HG03196 (cell line): ENCODE data around the gene RORB.

Experiments used
- ATAC-seq: cut with Tn5 transposase; IDR thresholded peaks from one replicate; pipeline ENCODE4 v1.9.1; 2021; ENCODE audit not compliant: unreplicated experiment

The RORB gene

DNA sequence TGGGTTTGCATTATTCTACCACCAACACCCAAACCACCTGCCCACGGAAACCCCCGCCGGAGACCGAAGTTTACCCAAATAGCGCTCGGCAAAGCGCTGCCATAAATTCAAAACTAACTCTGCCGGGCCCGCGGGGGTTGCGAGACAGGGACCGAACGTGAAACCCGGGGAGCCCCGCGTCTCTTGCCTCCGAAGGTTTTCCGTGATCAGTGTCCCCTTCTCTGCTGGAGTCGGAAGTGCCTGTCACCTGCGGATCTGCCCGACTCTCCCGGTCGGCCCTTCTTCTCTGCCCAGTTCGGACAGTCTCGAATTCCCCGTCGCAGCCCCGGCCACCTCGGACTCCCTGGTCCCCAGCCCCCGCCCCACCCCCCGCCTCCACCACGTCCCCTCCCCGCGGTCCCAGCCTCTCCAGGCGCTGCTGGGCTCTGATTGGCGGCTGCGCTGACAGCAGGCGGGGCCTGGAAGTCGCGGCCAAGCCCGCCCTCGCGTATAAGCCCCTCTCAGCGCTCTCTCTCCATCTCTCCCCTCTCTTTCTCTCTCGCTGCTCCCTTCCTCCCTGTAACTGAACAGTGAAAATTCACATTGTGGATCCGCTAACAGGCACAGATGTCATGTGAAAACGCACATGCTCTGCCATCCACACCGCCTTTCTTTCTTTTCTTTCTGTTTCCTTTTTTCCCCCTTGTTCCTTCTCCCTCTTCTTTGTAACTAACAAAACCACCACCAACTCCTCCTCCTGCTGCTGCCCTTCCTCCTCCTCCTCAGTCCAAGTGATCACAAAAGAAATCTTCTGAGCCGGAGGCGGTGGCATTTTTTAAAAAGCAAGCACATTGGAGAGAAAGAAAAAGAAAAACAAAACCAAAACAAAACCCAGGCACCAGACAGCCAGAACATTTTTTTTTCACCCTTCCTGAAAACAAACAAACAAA, at the start of gene RORB:
TSS of gene RORB (plus strand) at position 517 of the 929 bp plus-strand sequence. CDS start 642 bp downstream, outside the sequence.
- ATAC-seq: peak; percentile 93

DNA sequence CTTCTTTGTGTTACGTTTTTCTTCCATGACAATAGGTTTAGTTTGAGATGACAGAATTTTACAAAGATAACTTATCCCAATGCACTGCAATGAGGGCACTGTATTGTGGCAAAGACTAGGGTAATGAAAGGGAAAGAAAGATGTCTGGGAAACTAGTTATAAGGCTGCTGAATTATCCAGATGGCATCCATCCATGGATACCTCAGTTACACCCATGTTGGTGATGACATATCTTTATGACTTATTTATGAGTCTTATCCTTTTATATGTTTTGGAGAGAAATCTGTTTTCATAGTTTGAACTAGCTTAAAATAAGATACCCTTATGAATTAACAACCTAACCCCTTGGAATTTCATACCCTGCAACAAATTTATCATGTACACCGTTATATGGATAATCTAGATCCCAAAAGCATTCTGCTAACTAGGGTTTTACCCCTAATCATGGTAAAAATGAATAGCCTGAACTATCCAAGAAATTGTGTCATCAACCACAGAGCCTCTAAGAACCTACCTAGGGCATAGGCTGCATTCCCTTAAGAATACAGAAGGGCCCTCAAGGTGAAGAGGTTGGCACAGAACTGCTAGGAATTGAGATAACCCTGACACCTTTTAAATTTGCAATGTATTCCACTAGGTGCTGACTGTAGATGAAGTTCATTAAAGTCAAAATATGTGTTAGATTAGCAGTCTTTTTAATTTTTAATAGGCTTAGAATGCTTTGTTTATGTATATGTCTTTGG, 49.5 kb upstream of the RORB start:
- ATAC-seq: no peak

DNA sequence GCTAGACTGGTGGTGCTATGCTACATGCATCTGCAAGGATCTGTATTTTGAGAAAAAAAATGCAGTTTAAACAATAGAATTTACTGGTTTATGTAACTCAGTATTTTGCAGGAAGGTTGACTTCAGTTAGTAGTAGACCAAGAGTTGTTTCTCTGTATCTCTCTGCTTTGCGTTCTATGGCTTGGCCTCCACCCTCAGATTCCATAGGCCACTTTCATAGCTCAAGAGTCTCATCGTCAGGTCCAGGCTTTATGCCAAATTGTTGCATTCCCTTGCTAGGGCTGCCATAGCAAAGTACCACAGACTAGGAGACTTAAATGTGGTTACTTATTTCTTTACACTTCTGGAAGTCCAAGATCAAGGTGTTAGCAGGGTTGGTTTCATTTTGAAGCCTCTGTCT, 48.1 kb upstream of the RORB start:
- no peak for ATAC-seq

DNA sequence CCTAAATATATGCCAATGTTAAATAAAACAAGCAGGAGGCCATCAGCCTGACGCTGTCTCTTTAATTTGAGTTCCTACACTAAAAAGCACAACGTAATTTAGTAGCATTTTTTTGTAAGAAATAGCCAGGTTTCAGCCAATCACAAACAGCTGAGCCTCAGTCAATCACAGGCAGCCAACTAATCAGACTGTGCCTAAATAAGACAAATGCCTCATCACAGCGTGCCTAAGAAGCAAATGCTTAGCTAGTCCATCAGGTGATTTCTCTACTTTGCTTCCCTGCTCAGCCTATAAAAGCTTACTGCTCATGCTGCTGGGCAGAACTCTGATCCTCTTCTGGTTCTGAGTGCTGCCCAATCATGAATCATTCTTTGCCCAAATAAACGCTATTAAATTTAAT, 38.3 kb upstream of the RORB start:
- no peak for ATAC-seq

DNA sequence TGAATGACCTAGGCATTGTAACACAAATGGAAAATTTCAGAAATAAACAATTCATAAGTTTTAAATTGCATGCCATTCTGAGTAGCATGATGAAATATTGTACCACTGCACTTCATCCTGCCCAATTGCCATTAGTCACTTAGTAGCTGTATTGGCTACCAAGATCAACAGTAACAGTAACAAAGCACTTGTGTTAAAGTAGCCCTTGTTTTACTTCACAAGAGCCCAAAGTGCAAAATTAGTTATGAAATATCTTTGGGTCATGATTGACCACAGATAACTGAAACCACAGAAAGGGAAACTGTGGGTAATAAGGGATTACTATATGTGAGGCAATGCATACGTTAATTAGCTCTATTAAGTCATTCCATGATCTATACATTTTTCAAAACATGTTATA, 33.3 kb upstream of the RORB start:
- ATAC-seq: no peak

DNA sequence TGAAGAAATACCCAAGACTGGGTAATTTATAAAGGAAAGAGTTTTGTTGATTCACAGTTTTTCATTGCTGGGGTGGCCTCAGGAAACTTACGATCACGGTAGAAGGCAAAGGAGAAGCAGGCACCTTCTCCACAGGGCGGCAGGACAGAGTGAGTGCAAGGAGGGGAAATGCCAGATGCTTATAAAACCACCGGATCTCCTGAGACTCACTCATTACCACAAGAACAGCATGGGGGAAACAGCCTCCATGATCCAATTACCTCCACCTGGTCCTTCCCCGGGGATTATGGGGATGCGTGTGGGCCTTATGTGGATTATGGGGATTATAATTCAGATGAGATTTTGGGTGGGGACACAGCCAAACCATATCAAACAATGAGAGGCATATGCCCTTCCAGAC, 18.5 kb upstream of the RORB start:
- no peak for ATAC-seq

DNA sequence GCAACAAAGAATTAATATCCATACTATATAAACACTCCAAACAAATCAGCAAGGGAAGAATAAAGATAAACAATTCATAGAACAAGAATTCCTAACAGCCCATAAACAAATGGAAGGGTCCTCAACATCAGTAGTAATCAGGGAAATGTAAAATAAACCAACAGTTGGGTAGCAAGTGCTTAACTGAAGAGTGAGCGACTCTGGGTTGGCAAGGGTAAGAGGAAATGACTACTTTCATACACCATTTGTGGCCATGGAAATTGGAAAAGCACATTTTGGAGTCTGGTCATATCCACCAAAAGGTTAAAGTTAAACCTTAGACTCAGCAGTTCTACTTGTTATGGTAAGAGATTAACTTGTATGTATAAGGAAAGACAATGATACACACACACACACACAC, 17.4 kb upstream of the RORB start:
- ATAC-seq: no peak

DNA sequence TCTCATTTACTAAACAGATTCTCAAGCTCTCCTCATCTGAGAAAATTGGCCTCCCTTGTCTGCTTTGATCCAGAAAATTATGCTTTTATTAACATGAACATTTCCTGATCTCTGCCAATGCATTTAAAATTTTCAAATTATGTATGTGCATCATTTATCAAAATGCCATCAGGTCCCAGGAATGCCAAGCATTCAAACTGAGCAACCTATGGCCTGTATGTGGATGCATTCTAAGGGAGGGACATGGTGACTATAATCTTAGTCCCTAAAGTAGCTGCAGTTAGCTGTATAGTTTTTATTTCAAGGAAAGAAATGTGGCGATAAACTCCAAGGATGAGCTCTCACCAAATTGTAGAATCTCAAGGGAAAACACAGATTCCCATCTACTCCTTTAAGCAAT, 9.7 kb upstream of the RORB start:
- ATAC-seq: no peak

DNA sequence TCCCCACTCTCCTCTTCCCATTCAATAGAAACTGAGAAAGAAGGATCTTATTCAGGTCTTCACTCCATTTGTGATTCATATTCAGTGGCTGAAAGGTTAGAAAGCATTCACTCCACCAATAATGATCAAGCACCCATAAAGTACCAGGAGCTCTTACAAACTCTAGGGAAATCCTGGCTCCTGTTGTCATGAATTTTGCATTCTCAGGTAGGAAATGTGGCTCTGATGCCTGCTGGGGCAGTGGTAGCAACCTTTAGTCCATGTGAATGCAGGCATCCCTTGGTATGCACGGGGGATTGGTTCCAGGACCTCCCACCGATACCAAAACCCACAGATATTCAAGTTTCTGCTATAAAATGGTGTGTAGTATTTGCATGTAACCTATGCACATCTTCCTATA, 3.6 kb upstream of the RORB start:
- no peak for ATAC-seq

DNA sequence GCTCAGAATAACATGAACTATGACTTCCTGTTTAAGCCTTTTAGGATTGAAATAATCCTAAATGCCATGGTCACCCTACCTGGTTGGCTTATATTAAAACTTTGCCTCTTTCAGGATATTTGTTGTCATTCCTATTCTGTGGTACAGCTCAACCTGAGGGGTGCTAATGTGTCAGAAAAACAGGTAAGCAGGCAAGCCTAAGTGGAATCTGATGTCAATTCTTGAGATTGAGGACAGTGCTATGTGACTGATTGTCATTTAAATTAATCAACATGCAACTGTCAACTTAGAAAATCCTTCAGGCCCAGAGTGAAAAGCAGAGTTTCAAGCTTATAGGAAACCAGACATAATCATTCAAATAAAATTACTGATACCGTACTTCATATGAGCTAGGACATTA, 2.6 kb upstream of the RORB start:
- no peak for ATAC-seq

DNA sequence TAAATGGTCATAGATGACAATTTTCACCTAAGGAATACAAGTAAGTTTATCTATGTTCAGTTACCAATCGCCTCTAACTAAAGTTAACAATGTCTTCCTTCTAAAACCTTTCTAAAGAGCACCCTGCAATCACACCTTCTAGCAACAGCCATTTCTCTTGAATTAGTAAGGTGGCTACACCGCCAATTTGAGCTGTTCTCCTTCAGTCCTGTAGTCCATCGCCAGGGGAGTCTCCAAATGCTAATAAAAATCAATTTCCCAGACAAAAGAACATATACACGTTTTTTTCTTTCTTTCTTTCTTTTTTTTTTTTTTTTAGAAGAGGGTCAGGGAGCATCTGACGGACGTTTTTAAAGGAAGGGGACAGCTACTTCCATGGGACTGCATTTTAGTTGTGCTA, 729 bp upstream of the RORB start:
- ATAC-seq: no peak

DNA sequence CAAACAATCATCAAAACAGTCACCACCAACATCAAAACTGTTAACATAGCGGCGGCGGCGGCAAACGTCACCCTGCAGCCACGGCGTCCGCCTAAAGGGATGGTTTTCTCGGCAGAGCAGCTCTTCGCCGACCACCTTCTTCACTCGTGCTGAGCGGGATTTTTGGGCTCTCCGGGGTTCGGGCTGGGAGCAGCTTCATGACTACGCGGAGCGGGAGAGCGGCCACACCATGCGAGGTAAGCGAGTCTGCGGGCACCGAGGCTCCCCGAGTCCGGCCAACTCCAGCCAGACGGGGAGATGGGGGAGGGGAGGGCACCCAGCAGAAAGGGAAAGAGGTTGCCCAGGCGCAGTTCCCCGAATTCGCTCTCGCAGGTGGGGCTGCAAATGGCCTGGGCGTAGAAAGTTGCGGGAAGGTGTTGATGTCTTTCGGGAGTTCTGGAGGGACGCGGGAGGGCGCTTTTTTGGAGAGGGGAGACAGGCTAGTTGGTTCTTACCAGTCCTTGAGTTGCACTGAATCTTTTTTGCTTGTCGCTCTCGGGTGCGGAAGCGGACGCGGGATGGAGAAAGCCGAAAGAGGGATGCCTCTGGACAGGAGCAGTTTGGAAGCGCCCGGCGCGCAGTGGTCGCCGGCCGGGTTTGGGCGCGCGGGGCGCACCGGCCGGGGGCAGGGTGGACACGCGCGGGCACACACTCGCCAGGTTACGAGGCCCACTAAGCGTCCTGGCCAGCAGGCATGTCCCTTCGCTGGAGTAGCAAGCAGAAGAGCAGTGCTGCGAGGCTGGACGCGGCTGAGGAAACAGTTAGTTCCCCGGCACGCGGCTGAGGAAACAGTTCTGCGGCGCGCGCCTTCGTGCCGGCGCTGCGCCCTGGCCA, 849 bp downstream of the RORB start:
- ATAC-seq: no peak

DNA sequence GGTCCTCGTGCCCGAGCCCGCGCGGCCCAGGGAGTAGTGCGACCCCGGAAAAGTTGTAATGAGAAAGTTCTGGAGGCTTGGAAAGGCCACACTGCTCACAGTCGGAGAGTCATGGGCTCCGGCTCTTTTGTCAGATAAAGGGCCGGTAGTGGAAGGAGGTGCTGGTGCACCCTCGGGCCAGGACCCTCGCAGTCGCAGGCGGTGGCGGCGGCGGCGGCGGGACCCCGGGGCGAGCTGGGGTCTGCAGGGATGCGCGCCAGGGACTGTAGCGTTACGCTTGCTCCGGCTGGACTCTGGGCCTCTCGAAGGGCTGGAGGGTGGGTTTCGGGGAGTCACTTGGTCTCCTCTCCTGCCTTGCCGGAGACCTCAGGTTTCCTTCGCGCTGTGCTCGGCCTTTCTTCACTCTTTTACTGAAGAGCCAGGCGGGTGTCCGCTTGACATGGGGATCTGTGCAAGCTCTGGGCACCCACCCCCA, 1.5 kb downstream of the RORB start:
- no peak for ATAC-seq

DNA sequence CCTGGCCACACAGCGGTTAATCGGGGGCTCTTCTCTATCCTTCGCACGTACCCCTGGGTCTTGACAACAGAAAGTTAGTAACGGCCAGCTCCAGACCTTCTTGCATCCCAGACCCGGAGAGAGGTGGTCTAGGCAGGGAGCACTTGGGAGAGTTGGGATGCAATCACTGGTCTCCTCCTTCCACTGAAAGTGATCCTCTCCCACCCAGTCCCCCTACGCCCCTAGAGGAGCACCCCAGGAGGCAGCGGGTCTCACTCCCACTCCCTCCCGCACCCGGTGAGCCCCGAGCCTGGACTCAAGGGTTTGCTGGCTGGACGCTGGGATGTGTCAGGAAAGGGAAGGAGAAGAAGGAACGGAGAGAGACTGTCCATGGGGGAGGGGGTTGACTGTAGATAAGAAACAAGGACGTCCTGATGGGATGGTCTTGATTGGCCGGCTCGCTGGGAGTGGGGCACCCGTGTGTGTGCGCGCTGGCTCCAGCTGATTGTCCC, 2.0 kb downstream of the RORB start:
- ATAC-seq: no peak

DNA sequence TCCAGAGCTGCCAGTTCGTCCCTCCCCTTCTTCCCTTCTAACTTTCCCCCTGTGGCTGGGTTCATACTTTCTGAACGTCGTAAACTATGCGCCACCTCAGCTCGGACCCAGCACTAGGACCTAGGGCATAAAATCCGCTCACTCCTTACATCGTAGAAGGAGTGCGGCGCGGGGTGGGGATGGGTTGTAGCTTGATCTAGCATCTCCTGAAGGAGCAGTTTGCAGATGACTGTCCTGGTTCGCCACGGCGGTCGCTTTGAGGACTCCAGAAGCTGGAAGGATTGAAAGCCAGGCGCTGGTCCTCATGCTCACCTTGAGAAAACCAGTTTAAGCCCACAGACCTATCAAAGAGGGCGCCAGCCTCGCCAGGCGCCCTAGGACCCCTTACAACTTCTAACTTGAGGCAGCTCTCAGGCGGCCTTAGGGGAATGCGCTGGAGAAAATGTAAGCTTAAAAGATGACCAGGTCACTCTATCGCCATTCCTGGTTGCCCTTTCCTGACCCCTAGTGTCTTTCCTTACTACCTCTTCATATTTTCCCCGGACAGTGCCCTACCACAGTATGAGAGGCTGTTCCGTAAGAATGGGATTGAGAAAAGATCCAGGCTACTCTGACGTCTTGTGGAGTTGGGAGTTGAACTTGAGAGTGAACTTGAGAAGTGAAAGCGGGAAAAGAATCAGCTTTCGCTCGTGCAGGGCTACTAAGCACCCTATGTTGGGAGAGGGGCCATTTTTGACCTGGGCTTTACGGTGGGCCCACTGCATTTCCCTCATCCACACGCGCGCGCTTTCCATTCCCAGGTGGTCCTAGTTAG, 2.8 kb downstream of the RORB start:
- ATAC-seq: no peak

DNA sequence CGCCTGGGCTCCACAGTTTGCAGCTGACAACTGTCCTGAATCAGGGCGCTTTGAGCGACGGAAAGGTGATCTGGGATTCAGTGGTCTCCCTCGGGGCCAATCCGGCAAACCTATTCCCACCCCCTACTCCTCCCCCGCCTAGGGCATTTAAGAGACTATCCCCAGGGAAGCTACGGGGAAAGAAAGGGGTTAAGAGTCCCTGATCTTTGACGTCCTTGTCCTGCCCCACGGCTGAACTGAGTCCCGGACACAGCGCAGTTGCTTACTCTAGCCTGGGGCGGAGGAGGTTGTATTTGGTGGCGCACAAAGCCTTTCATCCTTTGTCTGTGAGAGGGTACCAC, 3.4 kb downstream of the RORB start:
- ATAC-seq: no peak

DNA sequence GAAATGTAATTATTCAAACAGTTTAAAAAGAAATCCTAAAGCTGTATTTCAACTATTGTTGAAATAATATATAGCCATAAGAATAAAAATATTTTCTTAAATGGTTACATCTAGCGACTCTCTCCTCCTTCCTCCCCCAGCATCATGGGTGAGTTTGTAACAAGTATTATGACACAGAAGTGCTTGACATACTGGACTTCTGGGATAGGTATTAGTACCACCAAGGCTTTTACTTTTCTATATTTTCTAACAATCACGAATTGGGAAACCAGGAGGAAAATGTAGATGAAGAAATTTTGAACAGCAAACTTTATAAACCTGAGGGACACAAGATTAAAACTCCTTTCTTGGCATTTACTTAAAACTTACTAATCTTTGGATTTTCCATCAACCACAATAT, 4.4 kb downstream of the RORB start:
- no peak for ATAC-seq

DNA sequence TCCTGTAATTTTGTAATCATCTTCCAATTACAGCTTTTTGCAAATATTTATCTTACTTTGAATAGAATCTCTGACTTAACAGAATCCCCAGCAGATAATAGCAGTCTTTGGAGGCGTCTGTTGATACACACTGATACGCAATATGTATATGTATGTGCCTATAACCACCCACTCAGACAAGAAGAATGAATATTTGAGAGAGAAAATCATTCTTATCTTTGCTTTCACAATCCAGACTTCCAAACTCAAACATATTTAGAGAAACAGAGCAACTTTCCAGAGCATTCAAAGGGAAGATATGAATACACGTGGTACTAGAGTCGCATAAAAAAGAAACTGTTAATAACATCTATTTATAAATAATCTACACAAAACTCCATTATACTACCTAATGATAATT, 6.1 kb downstream of the RORB start:
- ATAC-seq: no peak

DNA sequence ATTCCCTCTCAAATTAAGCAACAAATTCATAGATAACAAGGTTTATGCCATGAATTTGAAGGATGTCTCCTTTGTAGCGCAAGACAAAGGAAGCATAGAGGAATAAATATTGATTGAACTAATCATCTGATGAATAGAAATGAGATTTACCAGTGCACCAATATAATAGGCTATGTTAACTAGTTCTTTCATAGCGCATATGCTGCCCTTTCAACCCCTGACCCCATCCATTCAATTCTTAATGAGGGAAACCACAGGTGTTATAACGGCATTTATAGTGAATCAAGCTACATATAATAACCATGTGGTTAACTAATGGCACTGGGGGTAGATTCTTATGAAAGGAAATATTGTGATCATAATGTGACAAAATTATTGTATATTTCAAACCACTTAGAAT, 6.5 kb downstream of the RORB start:
- ATAC-seq: no peak

DNA sequence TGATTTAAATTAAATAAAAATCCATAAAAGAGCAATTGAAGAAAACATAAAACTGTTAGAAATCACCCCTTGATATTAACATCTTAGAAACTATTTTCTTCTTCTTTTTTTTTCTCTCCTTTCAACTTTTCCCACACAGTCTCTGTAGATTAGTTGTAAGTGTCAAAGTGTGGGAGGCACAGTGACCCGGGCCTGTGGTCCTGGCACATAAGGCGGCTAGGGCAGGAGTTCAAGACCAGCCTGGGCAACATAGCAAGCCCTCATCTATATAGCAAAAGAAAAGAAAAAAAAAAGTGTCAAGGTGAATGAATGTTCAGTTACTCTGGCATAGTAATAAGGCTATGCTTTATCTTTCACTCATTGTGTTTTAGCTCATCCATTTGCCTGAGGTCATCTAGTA, 14.2 kb downstream of the RORB start:
- ATAC-seq: no peak
